HG03469 (cell line): ENCODE data around the gene WDR45B.
A peak's percentile ranks its signal among the peaks of the same experiment; 100 is the strongest.
"Not testable (repeated sequence)": the region's sequence is repeated elsewhere in the genome, so short reads cannot be mapped to it uniquely, and the experiment has no call there.

Source experiments
- ATAC-seq: cut with Tn5 transposase; IDR thresholded peaks from one replicate; pipeline ENCODE4 v1.9.1; 2021; ENCODE audit warnings: mild to moderate bottlenecking, moderate library complexity, moderate number of reproducible peaks; ENCODE audit not compliant: unreplicated experiment

Gene WDR45B

GRCh38 chr17:82658796-82659452 is 10.7 kb upstream of the WDR45B start:
- no peak for ATAC-seq

DNA sequence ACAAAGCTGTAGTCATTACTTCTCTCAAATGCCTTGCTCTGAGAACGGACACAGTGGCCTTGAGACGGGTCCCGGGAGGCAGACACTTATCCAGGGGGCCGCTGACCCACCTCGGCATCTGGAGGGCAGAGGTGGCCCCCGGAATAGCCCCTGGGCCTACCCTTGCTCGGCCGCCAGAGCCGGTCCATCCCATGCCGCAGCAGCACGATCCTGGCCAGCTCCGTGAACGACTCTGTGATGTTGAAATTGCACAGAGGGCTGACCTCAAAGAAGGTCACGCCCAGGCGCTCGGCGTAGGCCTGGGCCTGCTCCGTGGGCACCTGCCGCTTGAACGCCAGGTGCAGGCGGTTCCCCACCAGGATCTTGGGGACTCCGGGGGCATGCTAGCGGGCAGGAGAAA is 10.1 kb upstream of the WDR45B start:
- no peak for ATAC-seq

DNA sequence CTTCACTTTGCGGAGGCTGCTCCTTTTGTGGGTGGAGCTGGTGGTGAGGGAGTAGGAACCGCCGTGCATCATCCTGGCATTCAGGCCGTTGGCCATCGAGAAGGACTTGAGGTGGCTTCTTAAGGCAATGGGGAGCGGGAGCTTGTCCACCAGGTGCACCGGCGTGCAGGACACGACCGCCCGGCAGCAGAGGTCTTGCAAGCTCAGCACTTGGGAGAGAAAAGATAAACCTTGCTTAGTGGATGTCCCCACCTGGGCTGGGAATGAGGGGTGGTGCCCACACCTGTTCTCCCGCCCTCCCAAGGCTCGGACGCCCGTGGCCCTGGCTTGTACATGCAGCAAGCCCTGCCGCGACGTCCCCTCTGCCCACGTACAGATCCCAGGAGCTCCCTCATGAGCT is 9.7 kb upstream of the WDR45B start:
- no peak for ATAC-seq

- no peak for ATAC-seq
These were observed 8.0 kb upstream of the WDR45B start for GRCh38 chr17:82656266-82656665.

GRCh38 chr17:82655523-82655922 is 7.3 kb upstream of the WDR45B start:
- ATAC-seq = no peak

- ATAC-seq = no peak
These were observed 6.8 kb upstream of the WDR45B start for GRCh38 chr17:82655038-82655479.

DNA sequence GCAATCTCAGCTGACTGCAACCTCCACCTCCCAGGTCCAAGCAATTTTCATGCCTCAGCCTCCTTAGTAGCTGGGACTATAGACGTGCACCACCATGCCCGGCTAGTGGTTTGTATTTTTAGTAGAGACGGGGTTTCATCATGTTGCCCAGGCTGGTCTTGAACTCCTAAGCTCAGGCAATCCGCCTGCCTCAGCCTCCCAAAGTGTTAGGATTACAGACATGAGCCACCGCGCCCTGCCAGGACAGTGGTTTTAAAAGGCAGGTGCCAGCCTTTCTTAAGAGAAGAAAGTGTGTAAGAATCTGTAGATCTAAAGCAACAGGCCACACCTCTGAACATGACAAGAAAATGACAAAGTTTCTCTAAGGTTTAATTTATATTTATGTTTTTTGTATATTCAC is 6.4 kb upstream of the WDR45B start:
- not testable (repeated sequence) for ATAC-seq

- ATAC-seq = no peak
These were observed 5.6 kb upstream of the WDR45B start for GRCh38 chr17:82653651-82654528.

GRCh38 chr17:82650723-82651122 is 2.5 kb upstream of the WDR45B start:
- ATAC-seq = no peak

GRCh38 chr17:82649501-82650261 is 1.4 kb upstream of the WDR45B start:
- no peak for ATAC-seq

GRCh38 chr17:82648742-82649331 is 593 bp upstream of the WDR45B start:
- no peak for ATAC-seq

DNA sequence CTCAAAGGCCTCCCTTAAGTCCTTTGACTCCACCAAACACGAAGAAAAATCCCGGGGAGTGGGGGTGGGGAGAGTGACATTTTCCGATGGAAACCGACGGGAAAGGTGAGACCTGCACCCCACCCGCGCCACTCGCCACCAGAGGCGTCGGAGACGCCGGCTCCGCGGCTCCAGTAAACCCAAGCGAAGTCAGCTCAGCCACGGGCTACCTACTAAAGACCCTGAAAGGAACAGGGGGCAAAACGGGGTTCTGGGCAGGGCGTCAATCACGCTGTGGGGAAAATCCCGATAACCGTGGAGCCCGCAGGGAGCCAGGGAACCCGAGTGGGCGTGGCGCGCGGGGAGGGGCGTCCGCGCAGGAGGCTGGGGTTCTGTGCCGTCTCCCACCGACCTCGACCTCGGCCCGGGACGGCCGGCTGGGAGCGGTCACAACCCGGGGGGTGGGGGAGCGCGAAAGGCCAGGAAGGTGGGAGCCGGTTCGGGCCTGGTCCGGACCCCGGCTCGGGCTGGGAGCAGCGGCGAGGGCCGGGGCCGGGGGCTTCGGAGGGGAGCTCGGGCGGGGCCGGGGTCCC is 565 bp downstream of the WDR45B start:
- peak; percentile 9 for ATAC-seq

GRCh38 chr17:82645516-82645915 is 2.7 kb downstream of the WDR45B start:
- no peak for ATAC-seq

DNA sequence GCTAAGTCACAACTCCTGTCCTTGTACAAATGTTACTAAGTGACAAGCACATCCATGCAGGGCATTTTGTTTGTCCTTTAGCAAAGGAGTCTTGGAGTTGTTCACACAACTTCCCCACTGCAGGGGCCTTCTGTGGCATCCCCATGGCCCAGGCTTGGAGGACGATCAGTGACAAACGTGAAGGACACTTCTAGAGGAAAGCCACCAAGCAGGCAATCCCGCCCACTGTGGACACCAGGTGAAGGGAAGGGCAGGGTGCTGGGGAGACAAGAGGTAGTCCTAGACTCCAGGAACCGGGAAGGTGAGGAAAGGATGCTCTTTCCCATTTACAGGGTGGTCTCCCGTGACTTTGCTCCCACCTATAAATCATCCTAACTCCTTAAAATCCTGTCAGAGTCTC is 4.1 kb downstream of the WDR45B start:
- no peak for ATAC-seq

DNA sequence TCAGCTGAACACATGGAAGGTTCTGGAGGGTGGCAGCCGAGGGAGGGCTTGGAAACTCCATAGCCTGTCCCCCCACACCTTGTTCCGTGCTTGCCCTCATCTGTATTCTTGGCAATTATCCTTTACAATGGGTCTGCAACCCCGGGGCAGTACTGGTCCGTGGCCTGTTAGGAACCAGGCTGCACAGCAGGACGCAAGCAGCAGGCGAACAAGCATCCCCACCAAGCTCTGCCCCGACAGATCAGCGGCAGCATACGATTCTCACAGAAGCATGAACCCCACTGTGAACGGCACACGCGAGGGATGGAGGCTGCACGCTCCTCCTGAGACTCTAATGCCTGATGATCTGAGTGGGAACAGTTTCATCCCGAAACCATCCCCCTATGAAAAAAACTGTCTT is 6.2 kb downstream of the WDR45B start:
- ATAC-seq = no peak

GRCh38 chr17:82640036-82640435 is 8.2 kb downstream of the WDR45B start:
- no peak for ATAC-seq

GRCh38 chr17:82639628-82640027 is 8.6 kb downstream of the WDR45B start:
- ATAC-seq = no peak

DNA sequence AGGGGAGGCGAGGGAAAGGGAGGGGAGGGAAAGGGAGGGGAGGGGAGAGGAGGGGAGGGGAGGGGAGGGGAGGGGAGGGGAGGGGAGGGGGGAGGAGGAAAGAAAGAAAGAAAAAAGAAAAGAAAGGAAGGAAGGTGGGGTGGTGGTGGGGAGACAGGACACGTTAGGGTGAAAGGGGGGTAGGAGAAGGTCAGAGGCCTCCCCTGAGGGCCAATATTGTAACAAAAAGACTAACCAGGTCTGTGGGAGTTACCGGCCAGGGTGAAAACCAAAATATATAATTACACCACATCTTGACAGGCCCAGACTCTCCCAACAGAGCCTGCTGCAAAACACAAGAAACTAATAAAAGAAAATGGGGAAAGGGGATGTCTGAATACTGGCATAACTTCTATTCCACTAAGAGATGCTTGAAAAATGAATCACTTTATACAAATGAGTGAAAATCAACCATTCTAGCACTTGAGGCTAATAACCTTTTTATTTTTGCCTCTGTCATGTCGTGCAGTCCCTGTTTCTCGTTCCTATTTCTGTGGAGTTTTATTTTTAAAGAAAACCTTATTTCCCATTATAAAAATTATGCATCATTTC is 10.0 kb downstream of the WDR45B start:
- ATAC-seq = no peak

- no peak for ATAC-seq
These were observed 11.3 kb downstream of the WDR45B start for GRCh38 chr17:82636626-82637598.
